HG02973 (cell line): ENCODE measurements around the gene SMIM11.
"Not testable (repeated sequence)": the region's sequence is repeated elsewhere in the genome, so short reads cannot be mapped to it uniquely, and the experiment has no call there.

Experiments used
- ATAC-seq: cut with Tn5 transposase; IDR thresholded peaks from one replicate; pipeline ENCODE4 v1.9.1; 2021; ENCODE audit warnings: moderate library complexity; ENCODE audit not compliant: unreplicated experiment

Gene SMIM11

DNA sequence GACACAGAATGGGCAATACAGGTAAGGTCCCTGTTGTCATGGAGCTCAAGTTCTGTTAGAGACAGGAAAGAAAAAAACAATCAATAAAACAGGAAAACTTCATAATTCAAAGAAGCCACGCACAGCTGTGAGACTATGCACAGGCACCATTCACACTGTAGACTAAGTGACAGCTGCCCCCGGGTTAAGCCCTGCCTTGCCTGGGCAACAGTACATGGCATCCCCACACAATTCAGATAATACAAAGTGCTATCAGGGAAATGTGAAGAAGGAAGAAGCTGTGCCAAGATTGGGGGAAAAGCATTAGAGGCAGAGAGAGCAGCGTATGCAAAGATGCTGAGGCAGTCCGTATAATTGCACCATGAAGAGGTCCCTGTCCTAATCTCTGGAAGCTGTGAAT, 20.5 kb upstream of the SMIM11 start:
- ATAC-seq = no peak

DNA sequence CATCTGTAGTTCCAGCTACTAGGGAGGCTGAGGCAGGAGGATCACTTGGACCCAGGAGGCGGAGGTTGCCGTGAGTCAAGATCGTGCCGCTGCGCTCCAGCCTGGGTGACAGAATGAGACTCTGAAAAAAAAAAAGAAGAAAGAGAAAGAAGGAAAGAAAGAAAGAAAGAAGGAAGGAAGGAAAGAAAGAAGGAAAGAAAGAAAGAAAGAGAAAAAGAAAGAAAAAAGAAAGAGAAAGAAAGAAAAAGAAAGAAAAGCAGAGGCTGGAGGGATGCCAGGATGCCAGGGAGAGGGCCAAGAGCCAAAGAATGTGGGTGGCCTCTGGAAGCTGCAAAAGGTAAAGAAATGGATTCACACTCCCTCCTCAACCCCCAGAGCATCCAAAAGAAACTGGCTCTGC, 19.7 kb upstream of the SMIM11 start:
- ATAC-seq = no peak

GRCh38 chr21:34357889-34358288, 17.4 kb upstream of the SMIM11 start:
- no peak for ATAC-seq

DNA sequence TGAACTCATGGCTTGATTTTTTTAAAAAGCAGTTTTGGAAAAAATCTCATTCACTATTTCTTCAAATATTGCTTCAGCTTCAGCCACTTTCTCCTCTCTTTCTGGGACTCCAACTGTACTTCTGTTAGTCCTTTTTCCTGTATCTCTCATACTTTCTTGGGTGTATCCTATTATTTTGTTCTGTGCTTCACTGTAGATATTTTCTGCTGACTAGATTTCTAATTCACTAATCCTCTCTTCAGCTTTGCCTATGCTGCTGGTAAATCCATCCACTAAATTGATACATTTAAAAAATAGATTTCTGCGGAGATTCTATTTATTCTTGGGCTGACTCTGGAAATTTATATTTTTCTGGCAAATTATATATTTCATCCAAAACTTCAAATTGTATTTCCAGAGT, 16.4 kb upstream of the SMIM11 start:
- ATAC-seq = no peak

GRCh38 chr21:34360488-34361241, 14.6 kb upstream of the SMIM11 start:
- no peak for ATAC-seq

GRCh38 chr21:34362136-34362444, 13.2 kb upstream of the SMIM11 start:
- no peak for ATAC-seq

DNA sequence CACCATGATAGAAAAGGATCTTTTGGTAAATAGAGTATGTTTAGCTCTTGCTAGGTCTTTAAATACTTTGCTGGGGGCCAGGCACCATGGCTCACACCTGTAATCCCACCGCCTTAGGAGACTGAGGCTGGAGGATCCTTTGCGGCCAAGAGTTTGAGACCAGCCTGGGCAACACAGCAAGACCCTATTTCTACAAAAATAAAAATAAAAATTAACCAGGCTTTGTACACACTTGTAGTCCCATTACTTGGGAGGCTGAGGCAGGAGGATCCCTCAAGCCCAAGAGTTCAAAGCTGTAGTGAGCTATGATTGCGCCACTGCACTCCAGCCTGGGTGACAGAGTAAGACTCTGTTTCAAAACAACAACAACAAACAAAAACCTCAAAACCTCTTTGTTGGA, 12.6 kb upstream of the SMIM11 start:
- ATAC-seq = no peak

- no peak for ATAC-seq
These were observed 11.6 kb upstream of the SMIM11 start, which contains the start of gene KCNE2 for GRCh38 chr21:34363733-34364132. Gene KCNE2, plus strand, starts transcription at chr21:34364006. Its CDS starts 6,473 bp downstream, at chr21:34370479.

GRCh38 chr21:34364921-34365320, 10.4 kb upstream of the SMIM11 start:
- no peak for ATAC-seq

DNA sequence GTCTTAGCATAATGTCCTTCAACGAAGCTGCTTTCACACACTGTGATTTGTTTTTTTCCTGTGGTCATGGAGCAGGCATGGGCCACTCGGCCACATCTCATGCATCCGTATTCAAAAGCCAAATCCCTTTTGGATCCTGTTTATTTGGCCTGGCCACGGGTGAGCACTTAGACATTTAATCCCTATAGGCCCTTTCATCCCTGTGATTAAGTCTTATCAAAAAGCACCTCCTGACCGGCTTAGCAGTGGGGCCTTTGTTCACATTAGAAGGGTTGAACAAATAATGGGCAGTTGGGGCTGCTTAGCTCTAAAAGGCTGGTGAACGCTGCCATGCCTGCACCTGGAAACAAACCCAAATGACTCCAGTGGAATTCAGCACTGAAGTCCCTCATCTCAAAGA, 9.5 kb upstream of the SMIM11 start:
- no peak for ATAC-seq

- no peak for ATAC-seq
These were observed 7.9 kb upstream of the SMIM11 start for GRCh38 chr21:34367320-34367935.

DNA sequence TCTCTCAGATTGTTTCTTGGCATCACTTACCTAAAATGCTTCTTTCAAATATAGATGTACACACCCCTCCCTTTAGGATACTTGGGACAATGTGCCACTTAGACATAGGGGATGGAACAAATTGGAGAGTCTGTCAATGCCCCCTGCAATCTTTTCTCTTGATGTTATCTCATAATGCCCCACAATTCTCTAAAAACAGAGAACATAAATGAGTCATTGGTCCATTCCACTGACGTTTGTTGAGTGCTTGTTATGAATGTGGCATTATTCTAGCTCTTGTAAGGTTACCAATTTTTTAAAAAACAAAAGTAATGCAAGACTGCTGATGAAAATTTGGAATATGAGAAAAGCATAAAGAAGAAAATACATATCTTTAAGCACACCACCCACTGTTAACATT, 5.6 kb upstream of the SMIM11 start:
- no peak for ATAC-seq

GRCh38 chr21:34372321-34372720, 3.0 kb upstream of the SMIM11 start:
- ATAC-seq = no peak

DNA sequence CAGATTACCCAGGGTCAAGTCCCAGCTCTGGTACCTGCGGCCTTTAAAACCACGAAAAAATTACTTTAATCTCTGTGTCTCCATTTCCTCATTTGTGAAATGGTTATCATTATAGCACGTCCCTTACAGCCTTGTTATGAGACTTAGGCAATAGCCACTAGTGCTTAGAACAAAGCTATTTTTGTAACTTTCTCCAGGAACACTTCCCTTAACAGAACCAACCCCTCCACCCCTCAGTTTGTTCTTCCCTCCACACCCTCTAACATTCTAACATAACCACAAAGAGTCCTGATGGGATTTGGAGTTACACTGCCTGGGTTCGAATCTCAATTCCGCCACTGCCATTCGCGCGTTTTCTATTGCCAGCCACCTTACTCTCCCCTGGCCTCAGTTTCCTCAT, 845 bp upstream of the SMIM11 start:
- not testable (repeated sequence) for ATAC-seq

GRCh38 chr21:34375619-34375972, 289 bp downstream of the SMIM11 start:
- ATAC-seq = peak; percentile 31

DNA sequence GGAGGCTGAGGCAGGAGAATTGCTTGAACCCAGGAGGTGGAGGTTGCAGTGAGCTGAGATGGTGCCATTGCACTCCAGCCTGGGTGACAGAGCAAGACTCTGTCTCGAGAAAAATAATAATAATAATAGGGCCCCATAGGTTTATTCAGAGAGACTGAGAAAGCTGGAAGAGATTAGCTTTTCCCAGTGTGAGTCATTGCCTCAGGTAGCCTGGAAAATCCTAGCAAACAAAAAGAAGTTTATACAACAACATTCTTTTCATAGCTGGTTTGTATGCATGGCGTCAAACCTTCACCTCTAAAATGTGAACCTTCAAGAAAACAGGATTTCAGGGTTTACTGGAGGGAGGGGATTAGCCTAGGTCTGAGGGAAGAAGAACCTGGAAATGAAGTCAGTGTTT, 7.8 kb downstream of the SMIM11 start:
- ATAC-seq = not testable (repeated sequence)

GRCh38 chr21:34383724-34384415, 8.6 kb downstream of the SMIM11 start:
- peak; percentile 93 for ATAC-seq

DNA sequence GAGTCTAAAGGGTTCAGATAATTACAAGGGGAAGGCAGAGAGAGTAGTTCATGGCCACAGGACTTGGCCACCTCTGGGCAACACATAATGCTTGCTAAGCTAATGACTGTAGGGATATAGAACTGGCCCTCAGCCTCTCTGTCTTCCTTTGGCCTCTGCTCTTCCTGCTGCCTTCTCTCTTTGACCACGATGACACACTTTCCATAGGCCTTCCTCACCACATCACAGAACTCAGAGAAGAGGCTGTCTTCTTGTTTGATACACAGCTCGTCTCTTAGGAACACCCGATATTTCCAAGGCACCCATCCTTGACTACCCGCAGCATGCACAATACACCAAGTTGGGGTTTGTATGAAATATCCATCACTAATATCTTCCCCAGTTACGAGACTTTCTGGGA, 25.2 kb downstream of the SMIM11 start:
- ATAC-seq = not testable (repeated sequence)

- not testable (repeated sequence) for ATAC-seq
These were observed 29.4 kb downstream of the SMIM11 start for GRCh38 chr21:34404742-34405141.

DNA sequence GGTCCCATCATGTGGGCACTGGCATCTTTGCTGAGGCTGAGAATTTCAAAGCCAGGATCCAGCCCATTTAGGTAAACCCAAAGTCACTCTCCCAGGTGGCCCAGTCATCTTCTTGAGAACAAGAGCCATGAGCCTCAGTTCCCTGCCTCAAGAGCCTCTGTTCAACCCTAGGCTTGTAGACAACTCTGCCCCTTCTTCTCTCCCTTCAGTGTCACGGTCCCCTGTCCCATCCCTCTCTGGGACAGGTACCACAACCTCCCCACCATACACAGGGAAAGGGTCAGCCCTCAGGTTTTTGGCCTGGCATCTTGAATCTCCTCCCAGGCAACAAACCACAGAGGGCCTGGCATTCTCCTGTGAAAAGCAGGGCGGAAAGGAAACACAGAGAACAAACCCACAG, 30.4 kb downstream of the SMIM11 start:
- not testable (repeated sequence) for ATAC-seq

GRCh38 chr21:34406102-34406501, 30.8 kb downstream of the SMIM11 start:
- not testable (repeated sequence) for ATAC-seq

DNA sequence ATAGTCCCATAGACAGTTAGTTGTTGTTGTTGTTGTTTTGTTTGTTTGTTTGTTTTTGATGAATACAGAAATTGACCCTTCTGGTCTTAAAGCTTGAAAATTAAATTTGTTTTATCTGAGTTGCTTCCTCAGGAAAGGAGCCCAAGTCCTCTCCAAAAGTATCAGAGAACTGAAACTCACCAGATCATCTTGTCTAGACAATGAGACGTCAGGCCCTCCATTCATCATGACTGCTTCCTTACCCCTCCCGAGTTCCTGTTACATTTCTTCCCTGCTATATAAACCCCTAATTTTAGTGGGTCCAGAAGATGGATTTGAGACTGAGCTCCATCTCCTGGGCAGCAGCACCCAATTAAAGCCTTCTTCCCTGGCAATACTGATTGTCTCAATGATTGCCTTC, 31.4 kb downstream of the SMIM11 start:
- not testable (repeated sequence) for ATAC-seq
